Colonic mucosa (tissue), 4 donors: ENCODE results near the gene AMOT. TPM values are rescaled to one million over a fixed set of nuclear protein-coding genes. Genes with fewer than 3 reads are reported as not detected.

ENCODE experiments used
- DNase-seq: peaks from one replicate; pipeline ENCODE4 v3.0.0-alpha.2; 2020
- H3K27ac ChIP-seq: fragments of 200-600 bp; one replicate; pipeline ENCODE4 v1.8.0; 2021
- H3K27me3 ChIP-seq: fragments of 200-600 bp; one replicate; pipeline ENCODE4 v1.8.0; 2021
- H3K36me3 ChIP-seq: fragments of 200-600 bp; one replicate; pipeline ENCODE4 v1.8.0; 2021
- H3K4me1 ChIP-seq: fragments of 200-600 bp; one replicate; pipeline ENCODE4 v1.8.0; 2021; ENCODE audit warnings: mild to moderate bottlenecking
- H3K4me3 ChIP-seq: fragments of 200-600 bp; one replicate; pipeline ENCODE4 v1.8.0; 2021
- H3K9ac ChIP-seq, 2 donors: one replicate each; pipeline ENCODE4 v1.7.0; 2013; ENCODE audit warnings: control low read depth in 2 of 2, low read depth in 2 of 2, low read length in 2 of 2
- H3K9me3 ChIP-seq: fragments of 200-600 bp; one replicate; pipeline ENCODE4 v1.8.0; 2021
- intact Hi-C: fragments of 100-400 bp; cut with DNase I; formaldehyde crosslinking; loops from one replicate; pipeline ENCODE4 v1.14.1; 2022
- total RNA-seq, 2 donors: library from RNA; stranded (reverse); fragmentation: NEBNext Ultra II Directional in 1 of 2; extraction: Animal tissue kit (Norgen Biotek cat#: 25700) in 1 of 2; gene quantifications; one replicate each; pipeline ENCODE4 v1.2.1, GENCODE V29; 2021
- TF ChIP-seq, protein P1 (sequence below): fragments of 200-600 bp; IDR thresholded peaks from one replicate; pipeline ENCODE4 v1.8.0; 2022; ENCODE audit warnings: antibody characterized with exemption, mild to moderate bottlenecking
- donor health status: healthy.
- donor health status: DM: no; HTN: no; CAD: no.
- donor health status: DM: no; HTN: no; CAD: no.

Gene AMOT
- total RNA-seq, 2 donors from 2014 or later = 23.3 to 24.2 TPM

DNA sequence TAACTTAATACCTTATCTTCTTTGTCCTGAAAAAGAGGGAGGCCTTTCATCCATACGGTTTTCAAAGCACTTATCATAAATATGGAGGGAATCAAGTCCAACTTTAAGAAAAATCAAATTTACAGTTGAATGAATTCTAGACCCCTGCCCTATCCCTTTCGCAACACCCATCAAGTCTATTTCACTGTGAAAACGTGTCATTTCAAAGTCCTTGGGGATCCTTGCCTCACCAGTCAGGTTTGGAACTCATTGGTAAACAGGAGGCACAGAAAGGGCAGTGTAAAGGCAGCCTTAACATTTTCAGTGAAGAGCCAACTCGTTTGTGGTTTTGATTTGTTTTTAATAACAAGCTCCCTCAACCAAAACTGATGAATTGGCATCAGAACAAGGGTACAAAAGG lies 66.5 kb downstream of the AMOT start:
- intact Hi-C loops = no loop called here
- TF ChIP-seq, protein P1, sequence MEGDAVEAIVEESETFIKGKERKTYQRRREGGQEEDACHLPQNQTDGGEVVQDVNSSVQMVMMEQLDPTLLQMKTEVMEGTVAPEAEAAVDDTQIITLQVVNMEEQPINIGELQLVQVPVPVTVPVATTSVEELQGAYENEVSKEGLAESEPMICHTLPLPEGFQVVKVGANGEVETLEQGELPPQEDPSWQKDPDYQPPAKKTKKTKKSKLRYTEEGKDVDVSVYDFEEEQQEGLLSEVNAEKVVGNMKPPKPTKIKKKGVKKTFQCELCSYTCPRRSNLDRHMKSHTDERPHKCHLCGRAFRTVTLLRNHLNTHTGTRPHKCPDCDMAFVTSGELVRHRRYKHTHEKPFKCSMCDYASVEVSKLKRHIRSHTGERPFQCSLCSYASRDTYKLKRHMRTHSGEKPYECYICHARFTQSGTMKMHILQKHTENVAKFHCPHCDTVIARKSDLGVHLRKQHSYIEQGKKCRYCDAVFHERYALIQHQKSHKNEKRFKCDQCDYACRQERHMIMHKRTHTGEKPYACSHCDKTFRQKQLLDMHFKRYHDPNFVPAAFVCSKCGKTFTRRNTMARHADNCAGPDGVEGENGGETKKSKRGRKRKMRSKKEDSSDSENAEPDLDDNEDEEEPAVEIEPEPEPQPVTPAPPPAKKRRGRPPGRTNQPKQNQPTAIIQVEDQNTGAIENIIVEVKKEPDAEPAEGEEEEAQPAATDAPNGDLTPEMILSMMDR = no peak
- H3K27me3 ChIP-seq = no peaks in the 10 kb centered on the region

DNA sequence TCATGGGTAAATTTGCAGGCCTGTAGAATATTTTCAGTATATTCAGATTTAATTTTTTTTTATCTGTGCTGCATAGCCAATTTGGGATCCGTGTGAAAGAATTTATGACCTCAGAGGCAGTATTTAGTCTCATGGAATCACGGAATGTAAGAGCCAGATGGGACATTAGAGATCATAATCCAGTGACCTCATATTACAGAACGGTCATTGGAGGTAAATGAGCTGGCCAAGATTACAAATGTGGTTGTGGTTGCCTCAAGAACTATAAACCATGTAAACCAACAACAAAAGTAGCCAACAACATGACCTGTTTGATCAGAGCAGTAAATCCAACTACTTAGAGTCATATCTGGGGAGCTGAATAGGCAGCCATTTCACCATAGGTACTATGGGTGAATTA lies 71.6 kb downstream of the AMOT start:
- intact Hi-C loops = no loop called here
- Histone ChIP-seq H3K9ac (no peak overlapping the region), H3K4me1 (no peaks in the 10 kb centered on the region), H3K27ac (no peak overlapping the region), H3K36me3 (no peaks in the 10 kb centered on the region), H3K27me3 (no peaks in the 10 kb centered on the region), H3K9me3 (no peaks in the 10 kb centered on the region), H3K4me3 (no peak overlapping the region)
- no peak for DNase-seq
- TF ChIP-seq, protein P1 = no peak

More for the DNA sequence above, 66.5 kb downstream of the AMOT start:
- Histone ChIP-seq H3K27ac (no peak overlapping the region), H3K9ac (no peak overlapping the region), H3K36me3 (no peaks in the 10 kb centered on the region), H3K9me3 (no peaks in the 10 kb centered on the region), H3K4me3 (no peak overlapping the region), H3K4me1 (no peaks in the 10 kb centered on the region)
- DNase-seq = no peak

DNA sequence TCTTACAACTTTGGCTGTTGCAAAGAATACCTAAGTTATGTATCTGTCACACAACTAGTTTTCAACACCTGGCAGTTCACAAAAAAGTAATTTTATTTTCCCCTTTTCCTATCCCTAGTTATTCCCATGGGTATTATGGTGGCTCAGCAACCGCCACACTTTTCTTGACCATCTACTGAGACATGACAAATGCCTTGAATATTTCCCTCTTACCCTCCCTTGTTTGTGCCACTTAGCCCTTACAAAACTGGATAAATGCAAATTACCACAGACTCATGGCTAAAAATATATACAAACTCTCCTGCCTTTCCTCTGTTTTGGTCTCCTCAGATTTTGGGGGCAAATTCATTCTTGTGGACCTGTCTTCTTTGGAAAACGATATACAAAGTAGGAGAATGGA lies 72.1 kb downstream of the AMOT start:
- no peaks in the 10 kb centered on the region for H3K27me3 ChIP-seq
- no peaks in the 10 kb centered on the region for H3K9me3 ChIP-seq
- no peak overlapping the region for H3K9ac ChIP-seq
- DNase-seq = no peak
- no peak overlapping the region for H3K27ac ChIP-seq
- H3K4me1 ChIP-seq = no peaks in the 10 kb centered on the region
- intact Hi-C loops = no loop called here
- H3K4me3 ChIP-seq = no peak overlapping the region
- no peaks in the 10 kb centered on the region for H3K36me3 ChIP-seq
- TF ChIP-seq, protein P1 = no peak

DNA sequence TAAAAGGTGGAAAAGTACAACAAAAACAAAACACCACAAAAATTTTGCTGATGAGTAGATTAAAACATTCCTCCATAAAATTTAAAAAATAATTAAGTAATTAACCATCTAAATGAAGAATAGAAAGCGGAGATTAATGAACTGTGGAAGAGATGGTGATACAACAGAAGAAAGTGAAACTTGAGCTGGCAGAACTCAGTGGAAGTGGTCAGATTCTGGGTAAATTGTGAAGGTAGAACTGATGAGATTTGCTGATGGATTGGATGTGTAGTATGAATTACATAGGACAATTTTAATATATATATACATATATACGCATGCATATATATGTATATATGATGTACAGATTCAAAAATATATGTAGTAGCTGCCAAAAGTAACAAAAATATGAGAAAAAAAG lies 73.9 kb downstream of the AMOT start:
- intact Hi-C loops = no loop called here
- Histone ChIP-seq H3K27me3 (no peaks in the 10 kb centered on the region), H3K9ac (no peak overlapping the region), H3K4me3 (no peak overlapping the region), H3K4me1 (no peaks in the 10 kb centered on the region), H3K27ac (no peak overlapping the region), H3K9me3 (no peaks in the 10 kb centered on the region), H3K36me3 (no peaks in the 10 kb centered on the region)
- TF ChIP-seq, protein P1 = no peak
- DNase-seq = no peak

DNA sequence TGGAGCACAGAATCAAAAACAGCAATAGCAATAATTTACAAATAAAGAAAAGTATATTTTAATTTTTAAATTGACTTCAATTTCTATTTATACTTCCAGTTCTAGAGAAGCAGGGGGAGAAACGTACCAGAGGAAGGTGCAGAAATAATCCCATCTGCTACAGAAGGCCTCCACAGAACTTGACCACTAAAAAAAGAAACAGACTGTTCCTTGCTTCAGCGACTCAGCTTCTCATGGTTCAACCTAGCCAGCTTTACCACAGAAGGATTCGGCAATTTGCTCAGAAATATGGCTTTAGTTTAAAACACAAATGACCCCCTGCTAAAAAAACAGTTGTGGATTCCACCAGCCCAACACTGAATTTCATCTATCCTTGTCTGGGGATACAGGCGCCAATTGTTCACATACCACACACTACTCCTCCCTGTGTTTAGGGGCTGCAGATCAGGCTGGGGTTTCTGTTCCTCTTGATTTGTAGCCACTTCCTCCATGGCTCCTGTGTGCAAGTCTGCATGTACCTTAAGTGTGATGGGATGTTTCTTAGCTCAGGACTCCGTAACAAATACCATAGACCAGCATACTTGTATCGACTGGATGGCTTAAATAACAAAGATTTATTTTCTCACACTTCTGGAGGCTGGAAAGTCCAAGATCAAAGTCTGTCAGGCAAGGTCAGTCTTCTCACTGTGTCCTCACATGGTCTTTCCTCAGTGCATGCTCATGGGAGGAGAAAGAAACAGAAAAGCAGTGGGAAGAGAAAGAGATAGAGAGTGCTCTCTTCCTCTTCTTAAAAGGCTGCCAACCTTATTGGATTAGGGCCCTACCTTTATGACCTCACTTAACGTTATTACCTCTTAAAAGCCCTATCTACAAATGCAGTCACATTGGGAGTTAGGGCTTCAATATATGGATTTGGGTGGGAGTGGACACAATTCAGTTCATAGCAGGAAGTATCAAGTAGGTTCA lies 79.1 kb downstream of the AMOT start:
- no peaks in the 10 kb centered on the region for H3K27me3 ChIP-seq
- no peak for DNase-seq

More for the DNA sequence above, 79.1 kb downstream of the AMOT start:
- TF ChIP-seq, protein P1 = no peak
- intact Hi-C loops = no loop called here
- Histone ChIP-seq H3K4me3 (no peak overlapping the region), H3K9ac (no peak overlapping the region), H3K9me3 (no peaks in the 10 kb centered on the region), H3K27ac (no peak overlapping the region), H3K4me1 (no peaks in the 10 kb centered on the region), H3K36me3 (no peaks in the 10 kb centered on the region)
